HL-60/S4 treated with retinoic acid at 250 ng/mL for 4 days and 3 days (cell line): ENCODE data around the gene PKDCC.

Experiments
- in situ Hi-C: fragments of 300-500 bp; cut with MboI; formaldehyde crosslinking; loops from 2 replicates; pipeline ENCODE4 v1.7.0; 2022; ENCODE audit warnings: low sequenced_read_pairs

PKDCC gene

DNA sequence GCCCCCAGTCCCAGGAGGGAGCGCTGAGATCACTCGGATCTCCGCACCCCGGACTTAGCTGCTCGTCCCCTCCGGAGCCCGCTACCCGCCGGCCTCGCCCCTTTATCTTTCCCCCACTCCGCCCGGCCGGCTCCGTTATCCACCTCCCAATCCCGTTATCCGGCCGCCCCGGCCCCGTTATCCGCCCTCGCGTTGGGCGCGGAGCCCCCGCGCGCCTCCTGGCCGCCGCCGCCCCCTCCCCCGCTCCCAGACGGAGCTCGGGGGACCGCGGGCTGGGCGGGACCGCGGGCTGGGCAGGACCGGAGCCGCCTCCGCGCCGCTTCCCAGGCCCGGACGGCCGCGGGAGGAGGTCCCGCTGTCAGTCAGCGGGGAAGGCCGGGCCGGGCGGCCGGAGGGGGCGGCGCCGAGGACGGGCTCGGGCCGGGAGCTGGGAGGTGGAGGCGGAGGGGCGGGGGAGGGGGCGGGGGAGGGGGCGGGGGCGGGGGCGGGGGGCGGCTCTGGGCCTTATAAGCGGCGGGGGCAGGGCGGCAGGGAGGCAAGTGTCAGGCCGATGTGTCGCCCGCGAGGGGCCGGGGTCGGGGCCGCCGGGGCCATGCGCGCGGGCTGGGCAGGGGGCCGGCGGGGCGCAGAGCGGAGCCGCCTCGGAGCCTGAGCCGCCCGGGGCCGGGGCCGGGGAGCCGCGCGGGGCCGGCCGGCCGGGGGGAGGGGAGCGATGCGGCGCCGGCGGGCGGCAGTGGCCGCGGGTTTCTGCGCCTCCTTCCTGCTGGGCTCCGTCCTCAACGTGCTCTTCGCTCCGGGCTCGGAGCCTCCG is at the start of gene PKDCC:
Gene PKDCC (plus strand): TSS at position 534 of the 811 bp plus-strand sequence. CDS start 179 bp downstream, at position 713.
- in situ Hi-C loops = no loop called here

GRCh38 chr2:41998186-41999127 is 49.4 kb upstream of the PKDCC start:
- in situ Hi-C loops = no loop called here

DNA sequence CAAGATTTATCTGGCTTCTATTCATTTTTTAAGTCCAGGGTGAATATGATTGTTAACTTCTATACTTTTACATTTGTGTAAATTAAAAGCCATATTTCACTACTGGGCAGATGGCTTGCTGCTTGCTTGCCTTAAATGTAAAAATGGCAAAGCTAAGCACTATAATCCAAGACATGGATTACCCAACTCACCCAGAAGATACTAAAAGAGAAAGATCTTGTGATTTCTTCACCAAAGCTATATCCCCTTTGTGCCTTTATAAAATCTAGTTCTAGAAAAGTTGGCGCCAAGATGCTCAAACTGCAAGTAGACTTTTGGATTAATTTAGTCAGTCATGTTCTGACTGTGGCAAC is 48.7 kb upstream of the PKDCC start:
- in situ Hi-C loops = no loop called here

DNA sequence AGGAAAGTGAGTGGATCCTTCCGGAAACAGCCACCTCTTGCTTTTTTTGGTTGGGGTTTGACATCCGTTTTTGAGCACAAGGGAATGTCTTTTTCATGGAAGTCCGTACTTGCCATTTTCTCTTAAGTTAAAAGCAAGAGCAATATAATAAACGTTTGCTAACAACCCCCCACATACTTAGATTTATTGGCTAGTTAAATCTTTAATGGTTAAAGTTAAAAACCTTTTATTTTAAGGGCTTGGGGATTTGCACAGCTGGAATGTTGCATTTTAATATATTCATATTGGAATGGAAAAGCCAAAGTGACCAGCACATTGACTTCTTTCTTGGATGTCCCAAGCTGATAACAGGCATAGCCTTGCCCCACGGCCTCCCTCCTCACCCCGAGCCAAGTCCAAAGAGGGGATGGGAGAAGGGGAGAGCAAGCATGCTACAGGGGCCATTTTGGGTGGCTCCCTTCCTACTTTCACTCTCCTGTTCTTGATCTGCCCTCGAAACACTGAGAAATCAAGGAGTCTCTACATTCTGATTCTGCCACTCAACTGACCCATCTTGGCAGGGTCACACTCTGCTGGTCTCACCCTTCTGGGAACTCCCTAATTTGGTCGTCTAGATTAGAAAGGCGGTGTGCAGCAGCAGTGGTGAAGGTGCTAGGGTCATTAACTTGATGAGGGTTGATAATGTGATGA is 48.1 kb upstream of the PKDCC start:
- in situ Hi-C loops = no loop called here

DNA sequence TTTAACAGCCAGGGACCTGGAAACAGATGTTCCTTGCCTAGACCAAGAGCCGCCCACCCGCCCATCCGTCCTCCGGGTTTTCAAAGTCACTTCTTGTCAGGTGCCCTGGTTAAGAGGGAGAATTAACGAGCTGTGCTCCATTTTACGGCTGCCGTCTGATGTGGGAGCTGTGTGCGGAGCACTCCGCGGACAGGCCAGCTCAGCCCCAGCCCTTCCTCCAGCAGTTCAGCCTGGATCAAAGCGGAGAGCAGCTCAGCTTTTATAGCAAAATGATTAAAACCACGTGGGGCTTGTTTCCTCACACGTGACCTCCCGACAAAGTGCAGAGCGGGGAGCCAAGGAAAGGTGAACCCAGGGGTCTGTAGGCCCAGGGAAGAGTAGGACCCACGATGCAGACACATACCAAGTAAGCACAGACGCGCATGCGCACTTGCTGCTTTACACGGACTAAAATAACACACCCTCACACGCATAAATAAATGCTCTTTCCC is 46.1 kb upstream of the PKDCC start:
- in situ Hi-C loops = no loop called here

GRCh38 chr2:42007551-42007950 is 40.3 kb upstream of the PKDCC start:
- in situ Hi-C loops = no loop called here

DNA sequence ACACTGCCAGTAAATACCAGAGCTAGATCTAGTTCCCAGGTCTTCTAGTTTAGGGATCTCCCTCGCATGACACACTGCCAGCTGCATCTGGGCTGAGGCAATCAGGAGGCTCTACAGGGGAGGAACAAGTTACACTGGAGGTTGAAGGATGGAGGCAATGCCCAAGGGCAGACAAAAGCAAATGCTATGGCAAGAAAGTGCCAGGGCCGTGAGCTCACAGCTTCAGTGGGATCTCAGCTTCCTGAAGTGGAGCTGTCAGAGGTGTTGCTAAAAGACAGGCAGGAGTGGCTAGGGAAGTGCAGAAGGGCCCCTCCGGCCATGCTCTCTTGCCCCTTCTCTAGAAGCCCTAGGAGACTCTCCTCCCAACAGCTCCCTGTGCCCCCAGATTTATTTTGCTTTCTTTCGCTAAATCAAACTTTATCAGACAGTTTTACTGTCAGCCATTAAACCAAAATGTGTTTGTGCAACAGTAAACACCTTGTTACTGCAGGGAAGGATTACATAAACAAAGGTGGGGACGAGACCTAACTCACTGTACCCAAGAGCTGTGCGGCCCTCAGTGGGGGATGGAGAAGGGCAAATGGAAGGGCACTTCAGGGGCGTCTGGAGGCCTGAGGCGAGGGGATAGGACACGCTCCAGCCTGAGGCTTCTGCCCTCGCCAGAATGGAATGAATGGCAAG is 39.4 kb upstream of the PKDCC start:
- in situ Hi-C loops = no loop called here

GRCh38 chr2:42009657-42010580 is 37.9 kb upstream of the PKDCC start:
- in situ Hi-C loops = no loop called here

DNA sequence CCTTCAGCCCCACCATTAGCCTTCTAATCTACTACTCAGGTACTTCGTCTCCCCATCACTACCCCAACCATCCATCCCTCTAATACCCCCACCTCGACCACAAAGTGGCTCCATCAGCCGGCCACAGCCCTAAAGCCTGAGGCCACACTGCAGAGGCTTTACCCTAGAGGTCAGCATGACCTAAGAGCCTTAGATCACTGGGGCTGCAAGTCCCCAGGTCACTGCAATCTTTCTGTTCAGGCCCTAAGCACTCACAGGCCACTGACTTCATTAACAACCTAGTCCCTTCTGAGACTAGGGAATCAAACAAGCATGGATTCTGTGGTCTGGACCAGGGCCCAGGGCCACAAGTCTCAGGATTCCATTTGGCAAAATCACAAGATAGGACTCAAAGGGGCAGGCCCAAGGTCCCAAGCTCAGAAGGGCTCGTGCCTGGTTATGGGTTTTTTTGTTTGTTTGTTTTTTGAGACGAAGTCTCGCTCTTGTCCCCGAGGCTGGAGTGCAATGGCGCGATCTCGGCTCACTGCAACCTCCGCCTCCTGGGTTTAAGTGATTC is 37.0 kb upstream of the PKDCC start:
- in situ Hi-C loops = no loop called here

DNA sequence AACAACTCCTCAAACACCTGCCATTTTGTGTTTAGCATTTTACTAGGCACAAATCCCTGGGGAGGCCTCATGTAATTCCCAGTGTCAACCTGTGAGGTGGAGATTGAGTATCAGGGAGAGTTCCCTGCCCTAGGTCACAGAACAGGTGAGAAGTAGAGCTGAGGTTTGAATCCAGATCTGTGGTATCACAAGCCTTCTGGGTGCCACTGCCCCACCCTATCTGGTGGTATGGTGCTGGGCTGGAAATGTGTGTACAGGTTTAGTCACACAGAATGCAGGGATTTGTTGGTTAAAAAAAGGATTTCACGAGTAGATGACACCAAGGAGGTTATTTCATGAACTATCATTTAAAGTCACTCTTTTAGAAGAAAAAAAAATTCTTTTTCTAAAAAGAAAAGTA is 35.7 kb upstream of the PKDCC start:
- in situ Hi-C loops = no loop called here

DNA sequence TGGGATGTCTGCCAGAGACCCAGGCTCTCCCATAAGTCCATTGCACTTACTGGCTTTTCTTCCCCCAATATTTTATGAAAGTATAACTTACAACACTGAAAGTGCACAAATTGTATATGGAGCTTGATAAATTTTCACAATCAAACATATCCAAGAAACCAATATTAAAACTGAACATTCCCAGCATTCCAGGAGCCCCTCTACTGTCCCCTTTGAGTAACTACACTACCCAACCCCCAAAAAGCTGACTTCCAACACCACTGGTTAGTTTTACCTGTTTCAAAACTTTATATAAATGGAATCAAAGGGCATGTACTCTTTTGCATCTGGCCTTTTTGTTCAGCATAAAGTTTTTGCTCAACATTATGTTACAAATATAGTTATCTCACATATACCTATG is 35.2 kb upstream of the PKDCC start:
- in situ Hi-C loops = no loop called here

- in situ Hi-C loops = no loop called here
These were observed 34.4 kb upstream of the PKDCC start for GRCh38 chr2:42013409-42013808.

GRCh38 chr2:42021464-42021863 is 26.4 kb upstream of the PKDCC start:
- in situ Hi-C loops = no loop called here

GRCh38 chr2:42025151-42025582 is 22.7 kb upstream of the PKDCC start:
- in situ Hi-C loops = no loop called here

GRCh38 chr2:42026272-42026671 is 21.5 kb upstream of the PKDCC start:
- in situ Hi-C loops = no loop called here

DNA sequence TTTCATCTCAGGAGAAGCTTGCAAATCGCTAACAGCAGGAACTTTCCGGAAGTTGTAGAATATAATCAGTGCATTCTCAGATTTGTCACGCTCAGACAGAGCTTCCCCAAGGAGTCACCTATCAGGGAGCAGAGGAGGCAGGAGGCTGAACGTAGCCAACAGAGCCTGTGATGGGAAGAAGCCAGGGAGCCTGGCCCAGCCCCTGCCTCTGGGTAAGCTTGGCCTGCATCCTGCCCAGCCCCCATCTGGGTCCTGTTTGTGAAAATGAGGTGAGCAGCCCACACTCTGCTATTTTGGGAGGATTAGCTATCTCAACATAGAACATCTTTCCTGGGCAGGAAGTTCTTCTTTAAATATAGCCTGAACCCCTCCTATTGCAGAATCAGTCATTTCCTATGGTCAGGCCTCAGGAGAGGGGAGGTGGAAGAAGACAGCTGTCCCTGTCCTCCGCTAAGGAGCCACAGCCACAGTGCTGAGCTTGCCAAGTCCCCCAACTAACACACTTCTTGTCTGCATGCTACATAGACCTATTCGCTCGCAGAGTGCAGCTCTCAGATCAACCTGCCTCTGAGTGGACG is 19.2 kb upstream of the PKDCC start:
- in situ Hi-C loops = no loop called here

- in situ Hi-C loops = no loop called here
These were observed 18.6 kb upstream of the PKDCC start for GRCh38 chr2:42029171-42029570.

GRCh38 chr2:42029639-42030199 is 18.1 kb upstream of the PKDCC start:
- in situ Hi-C loops = no loop called here
